A673 (cell line): Measurements from ENCODE around the gene NEGR1. TPM values are rescaled to one million over a fixed set of nuclear protein-coding genes. Genes with fewer than 3 reads are reported as not detected.

Experiments
- BruUV-seq: library from RNA; stranded (reverse); fragments of 400-500 nt; replicated peaks from 2 replicates; lab custom pipeline; 2021; lab: Mats Ljungman, UMichigan
- CTCF ChIA-PET: fragments of 300-600 bp; sonication (Branson Sonifier 250); formaldehyde crosslinking; loops from one replicate; lab custom pipeline; 2022; ENCODE audit warnings: antibody characterized with exemption; lab: Charles Lee
- POLR2A ChIA-PET: fragments of 300-600 bp; sonication (Branson Sonifier 250); formaldehyde crosslinking; loops from one replicate; lab custom pipeline; 2022; ENCODE audit warnings: antibody characterized with exemption; ENCODE audit not compliant: low non-redundant PET; lab: Charles Lee
- DNase-seq: peaks from one replicate; pipeline ENCODE4 v3.0.0-alpha.2; 2015; ENCODE audit warnings: low spot score
- H3K27ac ChIP-seq: fragments of 200-600 bp; sonication (generic); 2 replicates; pipeline ENCODE4 v1.5.1; 2016; ENCODE audit warnings: mixed run types, low read depth, mild to moderate bottlenecking, mixed read lengths, antibody characterized with exemption, low read length; ENCODE audit not compliant: poor library complexity, severe bottlenecking
- H3K27me3 ChIP-seq: fragments of 200-600 bp; sonication (generic); replicated peaks from 2 replicates; pipeline ENCODE4 v1.6.1; 2017; ENCODE audit warnings: mixed run types, low read depth, mild to moderate bottlenecking, mixed read lengths, antibody characterized with exemption, low read length; ENCODE audit not compliant: insufficient read depth, poor library complexity
- H3K36me3 ChIP-seq: fragments of 200-600 bp; sonication (generic); 2 replicates; pipeline ENCODE4 v1.6.1; 2016; ENCODE audit warnings: mixed run types, mild to moderate bottlenecking, mixed read lengths, antibody characterized with exemption, low read length; ENCODE audit not compliant: insufficient read depth, poor library complexity, severe bottlenecking
- H3K4me1 ChIP-seq: fragments of 200-600 bp; sonication (generic); 2 replicates; pipeline ENCODE4 v1.6.1; 2017; ENCODE audit warnings: mixed run types, mild to moderate bottlenecking, mixed read lengths, antibody characterized with exemption, low read length; ENCODE audit not compliant: insufficient read depth, poor library complexity, severe bottlenecking
- H3K4me3 ChIP-seq: fragments of 200-600 bp; sonication (generic); 2 replicates; pipeline ENCODE4 v1.5.1; 2016; ENCODE audit warnings: low read depth, mixed run types, mild to moderate bottlenecking, mixed read lengths, low read length; ENCODE audit not compliant: poor library complexity, severe bottlenecking
- H3K9me3 ChIP-seq: fragments of 200-600 bp; sonication (generic); 2 replicates; pipeline ENCODE4 v1.6.1; 2016; ENCODE audit warnings: mixed run types, low read depth, mild to moderate bottlenecking, mixed read lengths, antibody characterized with exemption, low read length; ENCODE audit not compliant: poor library complexity, severe bottlenecking
- EZH2 ChIP-seq: fragments of 200-600 bp; sonication (generic); IDR thresholded peaks from 2 replicates; pipeline ENCODE4 v1.6.1; 2017; ENCODE audit warnings: borderline replicate concordance, low read depth, mild to moderate bottlenecking, mixed read lengths, antibody characterized with exemption, low read length; ENCODE audit not compliant: poor library complexity, severe bottlenecking
- intact Hi-C: fragments of 100-400 bp; cut with micrococcal nuclease; formaldehyde crosslinking; loops from one replicate; pipeline ENCODE4 v1.10.0; 2022; ENCODE audit not compliant: unreplicated experiment
- total RNA-seq: library from RNA; stranded (reverse); gene quantifications from 2 replicates; pipeline ENCODE4 v1.2.3, GENCODE V29; 2021
- TF ChIP-seq, protein P1 (sequence below): fragments of 300-800, 200-600 bp; sonication (generic); conservative IDR thresholded peaks from 2 replicates; pipeline ENCODE4 v1.5.1; 2017; ENCODE audit warnings: low read depth, mild to moderate bottlenecking, antibody characterized with exemption, low read length, moderate library complexity, mixed read lengths

Gene NEGR1
- total RNA-seq, 1 experiment from 2014 or later: 7.6 TPM

DNA sequence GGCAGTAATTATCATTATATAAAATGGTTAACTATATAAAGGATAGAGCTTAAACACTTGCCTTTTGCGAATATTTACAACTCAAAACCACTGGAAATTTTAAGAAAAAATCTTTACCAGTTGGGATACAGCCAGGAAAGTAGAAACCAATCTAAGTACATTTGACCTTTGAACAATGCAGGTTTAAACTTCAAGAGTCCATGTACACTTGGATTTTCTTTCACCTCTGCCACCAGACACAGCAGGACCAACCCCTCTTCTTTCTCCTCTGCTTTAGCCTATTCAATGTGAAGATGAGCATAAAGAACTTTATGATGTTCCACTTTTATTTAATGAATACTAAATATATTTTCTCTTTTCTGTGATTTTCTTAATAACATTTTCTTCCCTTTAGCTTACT, 361.1 kb downstream of the NEGR1 start:
- peaks cover 21% of the 10 kb centered on the region for H3K4me1 ChIP-seq
- no peak for TF ChIP-seq EZH2
- TF ChIP-seq, protein P1, sequence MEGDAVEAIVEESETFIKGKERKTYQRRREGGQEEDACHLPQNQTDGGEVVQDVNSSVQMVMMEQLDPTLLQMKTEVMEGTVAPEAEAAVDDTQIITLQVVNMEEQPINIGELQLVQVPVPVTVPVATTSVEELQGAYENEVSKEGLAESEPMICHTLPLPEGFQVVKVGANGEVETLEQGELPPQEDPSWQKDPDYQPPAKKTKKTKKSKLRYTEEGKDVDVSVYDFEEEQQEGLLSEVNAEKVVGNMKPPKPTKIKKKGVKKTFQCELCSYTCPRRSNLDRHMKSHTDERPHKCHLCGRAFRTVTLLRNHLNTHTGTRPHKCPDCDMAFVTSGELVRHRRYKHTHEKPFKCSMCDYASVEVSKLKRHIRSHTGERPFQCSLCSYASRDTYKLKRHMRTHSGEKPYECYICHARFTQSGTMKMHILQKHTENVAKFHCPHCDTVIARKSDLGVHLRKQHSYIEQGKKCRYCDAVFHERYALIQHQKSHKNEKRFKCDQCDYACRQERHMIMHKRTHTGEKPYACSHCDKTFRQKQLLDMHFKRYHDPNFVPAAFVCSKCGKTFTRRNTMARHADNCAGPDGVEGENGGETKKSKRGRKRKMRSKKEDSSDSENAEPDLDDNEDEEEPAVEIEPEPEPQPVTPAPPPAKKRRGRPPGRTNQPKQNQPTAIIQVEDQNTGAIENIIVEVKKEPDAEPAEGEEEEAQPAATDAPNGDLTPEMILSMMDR: no peak
- no TSS peak for BruUV-seq
- H3K36me3 ChIP-seq: no peaks in the 10 kb centered on the region
- H3K4me3 ChIP-seq: no peak overlapping the region
- intact Hi-C loops: no loop called here
- H3K27me3 ChIP-seq: no peaks in the 10 kb centered on the region
- H3K27ac ChIP-seq: no peak overlapping the region
- ChIA-PET POLR2A (no interaction called here), CTCF (no interaction called here)
- no peaks in the 10 kb centered on the region for H3K9me3 ChIP-seq
- DNase-seq: no peak

DNA sequence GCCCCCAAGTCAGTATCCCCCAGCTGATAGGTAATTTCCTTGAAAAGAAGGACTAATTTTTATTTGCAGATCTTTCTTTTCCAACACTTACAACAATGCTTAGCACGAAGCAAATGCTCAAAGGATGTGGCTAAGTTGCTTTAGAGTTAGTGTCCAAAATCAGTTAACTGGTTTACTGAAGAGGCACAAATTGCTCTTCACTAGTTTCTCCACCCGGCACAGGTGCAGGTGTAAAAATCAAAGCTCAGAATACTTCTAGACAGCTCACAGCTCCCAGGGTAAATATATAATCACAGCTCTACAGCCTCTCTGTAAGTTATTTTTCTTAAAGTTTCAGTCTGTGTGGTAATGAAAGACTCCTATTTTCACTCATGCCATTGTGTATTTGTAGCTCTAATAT, 361.8 kb downstream of the NEGR1 start:
- Histone ChIP-seq H3K27me3 (no peaks in the 10 kb centered on the region), H3K4me3 (no peak overlapping the region), H3K4me1 (peaks cover 21% of the 10 kb centered on the region), H3K9me3 (no peaks in the 10 kb centered on the region), H3K27ac (peak overlapping the region; percentile 13), H3K36me3 (no peaks in the 10 kb centered on the region)
- intact Hi-C loops: no loop called here
- DNase-seq: no peak
- no TSS peak for BruUV-seq
- ChIA-PET POLR2A (interaction anchor here (0.5 kb wide), 1 partner anchor 313 kb away, joined by 5 read pairs; no protein-coding TSS in a partner anchor), CTCF (no interaction called here)
- TF ChIP-seq, protein P1: no peak
- TF ChIP-seq EZH2: no peak

DNA sequence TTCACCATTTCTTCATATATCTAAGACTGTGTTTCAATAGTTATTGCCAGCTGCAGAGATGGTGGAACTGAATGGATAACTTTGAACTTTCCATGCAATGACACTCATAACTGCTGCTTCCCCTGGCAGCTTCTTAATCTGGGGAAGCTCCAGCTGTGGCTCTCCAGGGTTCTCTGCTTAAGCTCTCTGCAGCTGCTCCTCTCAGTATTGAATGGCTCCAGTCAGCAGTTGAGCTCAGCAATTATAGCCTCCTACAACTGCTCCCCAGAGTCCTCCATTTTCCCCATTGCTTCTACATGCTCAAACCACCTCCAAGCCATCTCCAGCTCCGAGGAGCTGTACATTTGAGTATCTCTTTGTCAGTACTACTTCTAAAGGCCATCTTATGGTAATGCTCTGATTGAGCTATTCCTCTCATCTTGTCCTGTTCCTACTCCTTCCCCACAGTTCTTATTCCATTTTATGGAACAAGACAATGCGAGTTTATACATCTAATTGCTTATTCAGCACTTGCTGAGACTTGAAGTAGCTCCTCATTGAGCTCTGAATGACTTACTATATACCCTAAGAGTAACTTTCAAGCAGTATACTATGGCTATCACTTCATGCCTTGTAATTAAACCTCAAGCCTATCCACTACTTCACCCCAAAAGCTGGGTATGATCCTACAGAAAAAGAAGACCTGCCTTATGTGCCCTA, 362.4 kb downstream of the NEGR1 start:
- Histone ChIP-seq H3K36me3 (no peaks in the 10 kb centered on the region), H3K4me3 (no peak overlapping the region), H3K4me1 (peaks cover 21% of the 10 kb centered on the region), H3K9me3 (no peaks in the 10 kb centered on the region), H3K27me3 (no peaks in the 10 kb centered on the region), H3K27ac (peak overlapping the region; percentile 13)
- TF ChIP-seq, protein P1: no peak
- no peak for TF ChIP-seq EZH2
- peak; percentile 97 for DNase-seq
- CTCF ChIA-PET: interaction anchor here (0.7 kb wide), 1 partner anchor 118 kb away, joined by 3 read pairs; no protein-coding TSS in a partner anchor
- BruUV-seq: no TSS peak
- POLR2A ChIA-PET: interaction anchor here (0.5 to 0.9 kb wide), 3 partner anchors 9 to 312 kb away, joined by 3 to 5 read pairs (median 4); no protein-coding TSS in a partner anchor
- intact Hi-C loops: loop anchor here (1.0 to 10.0 kb wide), 2 partner anchors 11 to 945 kb away; no protein-coding TSS in a partner anchor
